Smooth muscle cell (in vitro differentiated cells): Measurements from ENCODE around the gene VPS50. TPM values are rescaled to one million over a fixed set of nuclear protein-coding genes. Genes with fewer than 3 reads are reported as not detected.

Experiments
- DNase-seq: peaks from one replicate; lab custom pipeline; 2025; ENCODE audit not compliant: unreplicated experiment; lab: John Stamatoyannopoulos, UW
- H2AFZ ChIP-seq: fragments of 200-600 bp; sonication (generic); 2 replicates; pipeline ENCODE4 v1.6.0; 2016; ENCODE audit warnings: antibody characterized with exemption, low read depth, mild to moderate bottlenecking
- H3F3A ChIP-seq: fragments of 200-600 bp; sonication (generic); 2 replicates; pipeline ENCODE4 v1.6.0; 2017; ENCODE audit warnings: antibody characterized with exemption, low read depth
- H3K27ac ChIP-seq: fragments of 200-600 bp; sonication (generic); 2 replicates; pipeline ENCODE4 v1.5.1; 2016; ENCODE audit warnings: low read depth, mild to moderate bottlenecking
- H3K27me3 ChIP-seq: fragments of 200-600 bp; sonication (generic); 2 replicates; pipeline ENCODE4 v1.6.1; 2016; ENCODE audit warnings: low read depth, mild to moderate bottlenecking
- H3K36me3 ChIP-seq: fragments of 200-600 bp; sonication (generic); 2 replicates; pipeline ENCODE4 v1.5.1; 2016; ENCODE audit warnings: low read depth
- H3K4me1 ChIP-seq: fragments of 200-600 bp; sonication (generic); 2 replicates; pipeline ENCODE4 v1.5.1; 2016; ENCODE audit warnings: low read depth
- H3K4me2 ChIP-seq: fragments of 200-600 bp; sonication (generic); 2 replicates; pipeline ENCODE4 v1.6.0; 2016; ENCODE audit warnings: mild to moderate bottlenecking
- H3K4me3 ChIP-seq: fragments of 200-600 bp; sonication (generic); 2 replicates; pipeline ENCODE4 v1.5.1; 2016; ENCODE audit warnings: mild to moderate bottlenecking
- H3K79me2 ChIP-seq: fragments of 200-600 bp; sonication (generic); 2 replicates; pipeline ENCODE4 v1.6.0; 2016; ENCODE audit warnings: low read depth, mild to moderate bottlenecking
- H3K9ac ChIP-seq: fragments of 200-600 bp; sonication (generic); 2 replicates; pipeline ENCODE4 v1.6.0; 2016; ENCODE audit warnings: low read depth
- H3K9me3 ChIP-seq: fragments of 200-600 bp; sonication (generic); replicated peaks from 2 replicates; pipeline ENCODE4 v1.5.1; 2016; ENCODE audit warnings: low read depth
- H4K20me1 ChIP-seq: fragments of 200-600 bp; sonication (generic); 2 replicates; pipeline ENCODE4 v1.6.0; 2016; ENCODE audit warnings: low read depth
- WGBS: methylation state at CpG from one replicate; pipeline ENCODE4 v1.1.7; 2016; ENCODE audit warnings: low lambda C conversion rate; 5-methylcytosine and 5-hydroxymethylcytosine counted together
- polyA plus RNA-seq: library from polyadenylated mRNA; unstranded; fragments of >200 nt; fragmentation: Nextera tagmentation; extraction: Ambion mirVana; gene quantifications from 2 replicates; pipeline ENCODE4 v1.2.1, GENCODE V29; 2016
- total RNA-seq: library from RNA; depleted of rRNA; stranded (reverse); fragments of >200 nt; gene quantifications from 2 replicates; pipeline ENCODE4 v1.2.3, GENCODE V29; 2014
- TF ChIP-seq, protein P1 (sequence below): fragments of 200-600 bp; sonication (generic); IDR thresholded peaks from 2 replicates; pipeline ENCODE4 v1.5.1; 2017; ENCODE audit warnings: borderline replicate concordance, mild to moderate bottlenecking, antibody characterized with exemption; ENCODE audit not compliant: insufficient read depth, poor library complexity, severe bottlenecking

VPS50 gene
- total and polyA plus RNA-seq, 2 experiments from 2014 or later, result 7.7 to 26.7 TPM

DNA sequence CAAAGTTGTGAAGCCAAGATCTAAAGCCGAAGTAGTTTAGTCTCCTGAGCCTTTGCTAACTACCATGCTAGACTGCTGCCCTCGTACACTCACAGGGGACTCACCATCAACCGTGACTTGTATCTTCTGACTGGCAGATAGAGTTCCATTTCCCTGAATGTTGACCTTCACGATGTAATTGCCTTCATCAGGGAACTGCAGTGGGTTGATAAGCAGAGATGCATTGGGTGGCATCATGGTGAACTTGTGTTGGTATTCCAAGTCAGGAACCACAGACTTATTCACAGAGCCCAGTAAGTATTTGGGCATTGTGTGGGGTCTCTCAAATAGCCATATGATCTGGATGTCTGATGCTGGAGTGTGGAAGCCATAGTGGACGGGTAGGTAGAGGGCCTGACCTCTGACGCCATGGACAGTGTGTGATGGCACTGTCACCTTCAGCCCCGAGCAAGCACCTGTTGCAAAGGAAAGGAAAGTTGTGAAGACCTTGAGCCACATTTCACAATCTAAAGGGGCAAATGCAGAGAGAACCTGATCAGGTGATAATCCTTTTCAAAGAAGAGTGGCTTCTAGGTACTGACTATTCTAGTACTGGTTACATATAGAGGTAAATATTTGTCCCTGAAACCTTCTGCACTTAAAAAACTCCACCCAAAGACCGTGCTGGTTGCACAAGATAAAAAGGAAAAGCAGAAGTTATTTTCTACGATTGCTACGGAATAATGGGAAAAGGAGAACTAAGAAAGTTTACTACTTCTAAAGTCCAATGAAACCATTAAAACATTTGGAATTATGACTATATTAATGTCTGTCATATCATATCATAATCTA lies 13.0 kb upstream of the VPS50 start:
- 78% methylated on average over 10 of the region's 10 CpGs for WGBS
- no peak overlapping the region for H2AFZ ChIP-seq

DNA sequence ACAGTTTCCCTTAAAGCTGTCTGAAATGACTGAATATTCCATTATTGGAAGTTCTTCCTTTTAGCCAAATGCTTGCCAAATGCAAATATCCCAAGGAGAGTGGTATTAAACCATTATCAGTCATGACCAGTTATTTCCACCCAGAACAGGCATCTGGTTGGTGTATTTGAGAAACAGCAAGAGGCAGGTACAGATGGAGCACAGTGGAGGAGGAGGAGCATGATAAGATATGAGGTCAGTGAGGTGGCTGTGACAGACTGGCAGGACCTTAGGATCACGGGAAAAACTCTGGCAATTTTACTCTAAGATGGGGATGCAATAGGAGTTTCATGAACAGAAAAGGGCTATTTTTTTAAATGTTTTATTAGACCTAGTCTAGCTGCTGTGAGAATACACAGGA lies 12.3 kb upstream of the VPS50 start:
- Histone ChIP-seq H3K79me2 (no peaks in the 10 kb centered on the region), H3K9ac (no peak overlapping the region), H3K27me3 (peaks cover 56% of the 10 kb centered on the region), H3K4me2 (no peak overlapping the region), H3K9me3 (no peaks in the 10 kb centered on the region), H3K4me3 (no peak overlapping the region), H3K27ac (no peak overlapping the region), H3K4me1 (no peaks in the 10 kb centered on the region), H3K36me3 (no peaks in the 10 kb centered on the region), H2AFZ (no peak overlapping the region), H4K20me1 (no peaks in the 10 kb centered on the region), H3F3A (no peaks in the 10 kb centered on the region)
- no peak for DNase-seq
- 55% methylated on average over 1 of the region's 1 CpG for WGBS
- TF ChIP-seq, protein P1, sequence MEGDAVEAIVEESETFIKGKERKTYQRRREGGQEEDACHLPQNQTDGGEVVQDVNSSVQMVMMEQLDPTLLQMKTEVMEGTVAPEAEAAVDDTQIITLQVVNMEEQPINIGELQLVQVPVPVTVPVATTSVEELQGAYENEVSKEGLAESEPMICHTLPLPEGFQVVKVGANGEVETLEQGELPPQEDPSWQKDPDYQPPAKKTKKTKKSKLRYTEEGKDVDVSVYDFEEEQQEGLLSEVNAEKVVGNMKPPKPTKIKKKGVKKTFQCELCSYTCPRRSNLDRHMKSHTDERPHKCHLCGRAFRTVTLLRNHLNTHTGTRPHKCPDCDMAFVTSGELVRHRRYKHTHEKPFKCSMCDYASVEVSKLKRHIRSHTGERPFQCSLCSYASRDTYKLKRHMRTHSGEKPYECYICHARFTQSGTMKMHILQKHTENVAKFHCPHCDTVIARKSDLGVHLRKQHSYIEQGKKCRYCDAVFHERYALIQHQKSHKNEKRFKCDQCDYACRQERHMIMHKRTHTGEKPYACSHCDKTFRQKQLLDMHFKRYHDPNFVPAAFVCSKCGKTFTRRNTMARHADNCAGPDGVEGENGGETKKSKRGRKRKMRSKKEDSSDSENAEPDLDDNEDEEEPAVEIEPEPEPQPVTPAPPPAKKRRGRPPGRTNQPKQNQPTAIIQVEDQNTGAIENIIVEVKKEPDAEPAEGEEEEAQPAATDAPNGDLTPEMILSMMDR, result no peak

More for the DNA sequence above, 13.0 kb upstream of the VPS50 start:
- Histone ChIP-seq H3K9ac (no peak overlapping the region), H3K36me3 (no peaks in the 10 kb centered on the region), H3K27me3 (peaks cover 58% of the 10 kb centered on the region), H3F3A (no peaks in the 10 kb centered on the region), H3K4me3 (no peak overlapping the region), H3K4me2 (no peak overlapping the region), H3K9me3 (no peaks in the 10 kb centered on the region), H3K27ac (no peak overlapping the region), H4K20me1 (no peaks in the 10 kb centered on the region), H3K4me1 (no peaks in the 10 kb centered on the region), H3K79me2 (no peaks in the 10 kb centered on the region)
- no peak for DNase-seq
- TF ChIP-seq, protein P1, result no peak

DNA sequence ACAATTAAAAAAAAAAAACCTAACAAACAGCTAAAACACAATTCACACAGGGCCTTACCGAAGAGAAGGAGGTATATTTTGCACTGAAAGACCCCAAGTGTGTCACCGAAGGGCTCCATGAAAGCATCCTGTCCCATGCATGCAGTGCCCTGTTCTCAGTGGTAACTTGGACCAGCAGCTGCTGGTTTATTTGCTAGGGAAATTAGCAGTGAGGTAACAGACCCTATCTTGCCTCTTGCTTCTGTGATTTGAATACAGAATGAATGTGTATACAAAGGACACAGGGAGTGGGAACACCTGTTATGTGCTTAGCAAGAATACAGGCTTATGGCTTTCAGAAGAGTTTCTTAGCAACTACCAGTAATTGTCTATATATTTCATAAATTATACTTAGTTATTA lies 5.9 kb upstream of the VPS50 start, which contains the start of gene HEPACAM2:
HEPACAM2 (minus strand) TSS at position 160 of the 400 bp plus-strand sequence.
- no peaks in the 10 kb centered on the region for H3K4me1 ChIP-seq
- H3K79me2 ChIP-seq, result no peaks in the 10 kb centered on the region
- H3K9ac ChIP-seq, result no peak within 1 kb of the TSS
- 79% methylated on average over 2 of the region's 2 CpGs for WGBS
- no peak within 1 kb of the TSS for H3K4me2 ChIP-seq
- H3K27me3 ChIP-seq, result peaks cover 16% of the 10 kb centered on the region
- no peaks in the 10 kb centered on the region for H3K36me3 ChIP-seq
- TF ChIP-seq, protein P1, result no peak
- DNase-seq, result no peak
- no peak within 1 kb of the TSS for H2AFZ ChIP-seq
- H3F3A ChIP-seq, result no peaks in the 10 kb centered on the region
- H3K9me3 ChIP-seq, result no peaks in the 10 kb centered on the region
- no peaks in the 10 kb centered on the region for H4K20me1 ChIP-seq
- H3K27ac ChIP-seq, result no peak within 1 kb of the TSS
- H3K4me3 ChIP-seq, result no peak within 1 kb of the TSS

DNA sequence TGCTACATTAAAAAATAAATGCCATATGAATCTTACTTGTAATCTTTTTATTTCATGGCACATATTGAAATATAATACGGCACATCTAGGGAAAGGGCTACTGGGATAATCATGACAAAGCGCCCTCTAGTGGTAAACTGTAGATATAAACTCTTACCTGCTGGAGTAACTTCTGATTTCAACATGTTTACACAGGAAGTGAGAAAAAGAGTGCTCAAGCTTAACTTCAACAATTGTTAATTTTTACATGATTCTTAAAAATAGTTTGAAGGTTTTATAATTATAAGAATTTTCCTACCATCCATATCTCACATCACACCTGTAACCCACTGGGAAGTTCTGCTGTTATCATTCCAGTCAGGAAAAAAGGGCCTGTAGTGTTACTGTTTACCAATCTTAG lies 3.9 kb upstream of the VPS50 start:
- Histone ChIP-seq H3F3A (no peaks in the 10 kb centered on the region), H2AFZ (no peak overlapping the region), H3K4me1 (peaks cover 5% of the 10 kb centered on the region), H3K79me2 (peaks cover 11% of the 10 kb centered on the region), H3K36me3 (no peaks in the 10 kb centered on the region), H3K9me3 (no peaks in the 10 kb centered on the region), H3K27me3 (peaks cover 10% of the 10 kb centered on the region), H4K20me1 (no peaks in the 10 kb centered on the region), H3K4me3 (no peak overlapping the region), H3K9ac (no peak overlapping the region), H3K4me2 (no peak overlapping the region), H3K27ac (no peak overlapping the region)
- no peak for DNase-seq
- TF ChIP-seq, protein P1, result peak; percentile 85
- WGBS, result 23% methylated on average over 2 of the region's 2 CpGs
